M059J (cell line): ENCODE results near the gene MIEN1. TPM values are rescaled to one million over a fixed set of nuclear protein-coding genes. Genes with fewer than 3 reads are reported as not detected.
A peak's percentile ranks its signal among the peaks of the same experiment; 100 is the strongest.
"Not testable (repeated sequence)": the region's sequence is repeated elsewhere in the genome, so short reads cannot be mapped to it uniquely, and the experiment has no call there.

Experiments
- DNase-seq: peaks from one replicate; pipeline ENCODE4 v3.0.0-alpha.2; 2012; ENCODE audit warnings: low read depth
- total RNA-seq: library from RNA; depleted of rRNA; stranded (reverse); fragments of >200 nt; shearing (Covaris generic); gene quantifications from 2 replicates; pipeline ENCODE4 v1.2.3, GENCODE V29; 2014

The MIEN1 gene
- total RNA-seq, 1 experiment from 2014 or later: 89.4 TPM

DNA sequence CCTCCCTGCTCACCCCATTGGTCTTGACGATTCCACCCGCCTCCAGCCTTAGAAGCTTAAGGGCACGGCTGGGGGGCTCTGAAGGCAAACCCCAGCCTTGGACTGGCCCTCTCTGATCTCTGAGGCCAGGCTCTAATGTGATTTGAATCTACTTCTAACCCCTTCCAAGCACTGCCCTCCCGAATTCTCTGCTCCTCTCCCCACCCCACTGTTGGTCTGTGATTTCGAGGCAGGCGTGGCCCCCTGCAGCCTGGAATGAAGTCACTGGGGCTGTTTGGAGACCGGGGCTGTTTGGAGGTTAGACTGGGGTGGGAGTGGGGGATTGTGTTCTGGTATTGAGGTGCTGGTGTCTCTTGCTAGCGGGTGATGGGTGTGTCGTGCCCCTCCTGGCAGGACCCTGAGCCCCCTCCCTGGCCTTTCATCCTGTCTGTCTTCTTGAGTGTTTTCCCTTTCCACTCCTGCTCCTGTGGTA is 9.6 kb upstream of the MIEN1 start:
- DNase-seq: no peak

DNA sequence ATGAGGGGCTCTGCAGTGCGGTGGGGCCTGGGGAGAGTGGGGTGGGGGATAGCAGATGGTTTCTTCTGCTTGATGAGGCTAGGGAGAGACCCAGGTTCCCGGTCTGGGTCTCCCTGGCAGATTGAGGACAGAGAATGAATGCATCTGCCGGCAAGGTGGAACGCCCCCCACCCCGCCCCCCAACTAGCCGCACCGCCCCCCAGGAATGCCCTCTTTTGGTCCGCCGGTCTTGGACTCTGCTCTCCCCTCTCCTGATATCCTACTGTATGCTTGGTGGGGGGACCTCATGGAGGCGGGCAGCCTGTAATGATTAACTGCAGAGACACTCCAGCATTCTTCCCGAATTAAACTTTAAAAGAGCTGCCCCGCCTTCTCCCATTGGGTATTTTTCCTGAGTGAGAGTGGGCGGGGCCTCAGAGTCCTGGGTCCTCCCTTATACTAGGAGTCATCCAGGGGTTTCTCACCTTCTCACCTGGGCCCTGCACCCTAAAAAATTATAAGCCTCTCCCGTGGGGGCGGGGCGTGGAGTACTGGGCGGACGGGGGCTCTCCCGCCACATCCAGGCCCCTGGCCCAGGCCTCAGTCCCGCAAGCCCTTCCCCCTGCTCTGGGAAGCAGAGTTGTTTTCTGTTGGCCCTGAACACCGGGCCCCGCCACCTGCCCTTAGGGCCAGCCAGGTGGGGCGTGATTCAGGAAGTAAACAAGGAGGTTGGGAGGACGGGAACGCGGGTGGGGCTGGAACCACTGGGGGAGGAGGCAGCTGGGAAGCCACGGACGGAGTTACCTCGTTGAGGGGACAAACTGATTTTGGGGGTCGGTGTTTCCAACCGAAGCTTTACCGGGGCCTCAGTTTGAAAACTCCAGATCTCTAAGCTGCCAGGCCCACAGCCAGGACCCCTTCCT is 8.9 kb upstream of the MIEN1 start:
- DNase-seq: peak; percentile 64

DNA sequence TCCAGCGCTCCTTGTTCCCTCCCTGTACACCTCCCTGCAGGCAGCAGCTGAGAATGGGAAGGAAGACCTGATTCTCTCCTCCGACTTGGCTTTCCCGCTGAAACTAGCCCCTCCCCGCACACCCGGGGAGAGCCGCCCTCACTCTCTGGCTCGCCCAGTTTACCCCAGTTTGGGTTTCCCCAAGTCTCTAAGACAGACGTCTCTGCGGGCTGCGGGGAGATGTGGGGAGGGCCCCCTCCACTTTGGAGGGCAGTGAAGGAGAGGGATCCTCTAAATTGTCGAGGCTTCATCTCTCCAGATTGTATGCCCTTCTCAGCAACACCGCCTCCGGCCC is 8.2 kb upstream of the MIEN1 start:
- DNase-seq: no peak

DNA sequence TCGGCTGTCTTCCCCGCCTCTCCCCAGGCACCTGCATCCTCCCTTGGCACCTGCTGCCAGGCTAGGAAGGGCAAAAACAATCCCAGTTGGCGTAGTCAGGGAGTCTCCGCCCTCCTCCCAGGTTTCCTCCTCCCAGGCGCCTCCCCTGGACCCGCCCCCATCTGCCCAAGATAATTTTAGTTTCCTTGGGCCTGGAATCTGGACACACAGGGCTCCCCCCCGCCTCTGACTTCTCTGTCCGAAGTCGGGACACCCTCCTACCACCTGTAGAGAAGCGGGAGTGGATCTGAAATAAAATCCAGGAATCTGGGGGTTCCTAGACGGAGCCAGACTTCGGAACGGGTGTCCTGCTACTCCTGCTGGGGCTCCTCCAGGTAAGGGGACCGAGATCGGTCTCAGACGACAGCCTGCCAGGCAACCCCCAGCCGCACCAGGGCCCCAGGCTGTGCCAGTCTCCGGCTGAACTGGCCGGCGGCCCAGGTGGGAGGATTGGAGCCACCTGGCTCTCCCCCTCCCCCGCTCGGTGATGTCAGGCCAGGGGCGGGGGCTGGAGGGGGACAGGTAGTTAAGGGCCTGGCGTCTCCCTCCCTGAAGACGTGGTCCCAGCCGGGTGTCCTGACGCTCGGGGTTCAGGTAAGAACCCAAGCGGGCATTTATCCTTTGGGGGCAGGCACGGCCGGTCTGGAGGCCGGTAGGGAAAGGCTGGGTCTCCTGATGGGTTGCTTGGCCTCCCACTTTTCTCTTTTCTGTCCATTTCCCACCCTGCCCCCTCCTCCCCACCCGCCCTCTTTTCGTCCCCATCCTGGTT is 7.6 kb upstream of the MIEN1 start, which contains the start of gene GRB7:
Gene GRB7, plus strand, starts transcription at position 179 of the 808 bp plus-strand sequence. CDS start 4,364 bp downstream, outside the sequence.
- DNase-seq: no peak

DNA sequence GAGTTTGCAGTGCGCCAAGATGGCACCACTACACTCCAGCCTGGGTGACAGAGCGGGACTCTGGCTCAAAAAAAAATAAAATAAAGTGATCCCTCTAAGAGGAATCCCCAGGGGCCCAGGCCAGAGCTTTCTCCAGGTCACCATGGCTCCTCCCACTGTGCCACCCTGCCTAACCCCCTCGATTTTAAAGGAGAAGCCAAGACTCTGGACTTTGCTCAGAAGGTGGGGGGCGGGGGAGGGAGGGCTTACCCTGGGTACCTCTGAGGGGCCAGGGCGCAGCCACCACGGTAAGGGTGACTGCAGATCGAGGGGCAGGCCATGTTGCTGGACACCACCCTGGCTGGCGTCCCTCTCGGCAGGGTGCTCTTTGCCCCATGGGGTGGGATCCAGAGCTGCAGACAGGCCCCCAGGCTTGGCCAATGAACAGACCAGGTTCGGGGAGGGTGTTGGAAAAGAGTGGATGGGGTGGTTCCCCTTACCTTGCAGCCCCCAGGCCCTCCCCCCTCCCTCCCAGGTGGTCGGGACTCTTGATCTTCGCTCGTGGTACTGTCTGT is 7.0 kb upstream of the MIEN1 start:
- DNase-seq: no peak

DNA sequence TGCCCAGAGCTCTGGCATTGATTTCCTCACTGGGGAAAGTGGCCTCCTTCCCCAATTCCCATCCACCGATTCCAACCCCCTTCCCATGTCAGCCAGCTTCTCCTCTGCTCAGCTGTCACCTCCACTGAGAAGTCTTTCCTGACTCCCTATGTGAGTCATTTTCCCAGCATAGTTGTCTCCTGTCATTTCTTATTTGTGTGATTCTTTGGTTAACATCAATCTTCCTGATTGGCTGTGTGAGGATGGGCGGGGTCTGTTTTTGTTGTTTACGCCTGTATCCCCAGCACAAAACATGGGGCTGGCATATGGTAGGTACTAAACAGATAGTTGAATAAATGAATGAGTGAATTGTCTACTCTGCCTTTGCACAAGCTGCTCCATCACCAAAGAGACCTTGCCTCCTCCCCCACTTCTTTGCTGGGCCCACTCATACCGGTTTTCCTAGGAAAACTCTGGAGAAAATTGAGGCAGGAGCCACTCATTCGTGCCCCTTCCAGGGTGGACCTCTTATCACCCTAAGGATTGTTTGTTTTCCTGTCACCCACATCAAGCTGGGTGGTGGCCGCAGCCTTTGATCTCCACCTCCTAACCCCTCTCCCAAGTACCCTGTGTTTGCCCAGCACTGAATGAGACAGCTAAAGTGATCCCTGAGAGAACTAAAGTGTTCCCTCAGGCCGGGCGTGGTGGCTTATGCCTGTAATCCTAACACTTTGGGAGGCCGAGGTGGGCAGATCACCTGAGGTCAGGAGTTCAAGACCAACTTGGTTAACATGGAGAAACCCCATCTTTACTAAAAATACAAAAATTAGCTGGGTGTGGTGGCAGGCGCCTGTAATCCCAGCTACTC is 6.2 kb upstream of the MIEN1 start:
- peak; percentile 56 for DNase-seq

DNA sequence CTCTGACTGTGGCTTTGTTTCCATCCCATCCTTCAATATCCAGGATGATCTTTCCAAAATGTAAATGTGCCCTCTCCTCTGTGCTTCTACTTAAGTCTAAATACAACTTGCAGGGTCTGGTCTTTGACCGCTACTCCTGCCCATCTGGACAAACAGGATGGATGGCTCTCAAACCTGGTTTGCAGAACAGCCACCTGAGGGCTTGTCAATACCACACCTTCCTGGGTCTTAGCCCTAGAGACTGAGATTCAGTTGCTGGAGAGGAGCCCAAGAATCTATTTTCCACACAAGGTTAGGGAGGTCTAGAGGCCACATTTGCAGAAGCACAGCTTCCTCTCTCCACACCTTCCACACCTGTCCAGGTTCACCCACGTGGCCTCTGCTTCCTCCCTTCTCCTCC is 5.5 kb upstream of the MIEN1 start:
- DNase-seq: no peak

DNA sequence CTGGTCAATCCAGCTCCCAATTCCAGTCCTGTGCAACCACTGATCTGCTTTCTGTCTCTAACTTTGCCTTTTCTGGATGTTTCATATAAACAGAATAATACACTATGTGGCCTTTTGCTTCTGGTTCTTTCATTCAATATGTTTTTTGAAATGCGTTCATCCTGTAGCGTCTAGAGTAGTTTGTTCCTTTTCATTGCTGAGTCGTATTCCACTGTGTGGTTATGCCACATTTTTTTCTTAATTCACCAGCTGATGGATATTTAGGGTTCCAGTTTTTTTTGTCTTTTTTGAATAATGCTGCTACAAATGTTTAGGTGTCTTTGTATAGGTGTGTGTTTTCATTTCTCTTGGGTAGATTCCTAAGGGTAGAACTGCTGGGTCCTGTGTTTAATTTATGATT is 2.3 kb upstream of the MIEN1 start:
- DNase-seq: no peak

DNA sequence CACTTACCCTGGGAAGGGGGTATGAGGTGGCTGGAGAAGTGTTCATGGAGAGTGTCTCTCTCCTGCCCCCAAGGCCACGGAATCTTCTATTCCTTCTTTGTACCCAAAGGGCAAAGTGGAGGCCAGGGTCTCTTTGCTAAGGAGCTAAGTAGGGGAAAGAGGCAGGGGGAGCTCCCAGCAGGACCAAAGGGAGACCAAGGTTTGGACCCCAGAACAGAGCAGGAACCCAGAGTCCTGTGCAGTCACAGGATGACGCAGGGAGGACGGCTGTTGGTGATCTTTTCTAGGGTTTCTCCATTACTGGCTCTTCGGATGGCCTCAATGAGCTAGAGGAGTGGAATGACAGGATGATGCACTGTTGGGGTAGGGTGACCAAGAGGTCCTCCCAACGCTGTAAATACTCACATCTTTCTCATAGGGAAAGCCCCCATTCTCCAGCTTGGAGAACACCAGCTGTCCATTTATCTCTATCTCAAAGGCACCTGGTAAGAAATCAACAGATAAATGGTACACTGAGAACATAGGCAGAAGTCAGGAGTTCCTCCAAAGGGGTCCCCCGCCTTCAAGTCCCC is 966 bp downstream of the MIEN1 start:
- no peak for DNase-seq

DNA sequence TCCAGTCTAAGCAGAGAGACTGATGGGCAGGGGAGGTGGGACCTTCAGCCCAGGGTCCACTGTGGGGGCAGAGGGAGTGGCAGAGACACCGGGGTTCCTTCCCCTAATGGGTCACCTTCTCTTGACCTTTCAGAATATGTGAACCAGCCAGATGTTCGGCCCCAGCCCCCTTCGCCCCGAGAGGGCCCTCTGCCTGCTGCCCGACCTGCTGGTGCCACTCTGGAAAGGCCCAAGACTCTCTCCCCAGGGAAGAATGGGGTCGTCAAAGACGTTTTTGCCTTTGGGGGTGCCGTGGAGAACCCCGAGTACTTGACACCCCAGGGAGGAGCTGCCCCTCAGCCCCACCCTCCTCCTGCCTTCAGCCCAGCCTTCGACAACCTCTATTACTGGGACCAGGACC is 2.8 kb downstream of the MIEN1 start:
- DNase-seq: no peak

DNA sequence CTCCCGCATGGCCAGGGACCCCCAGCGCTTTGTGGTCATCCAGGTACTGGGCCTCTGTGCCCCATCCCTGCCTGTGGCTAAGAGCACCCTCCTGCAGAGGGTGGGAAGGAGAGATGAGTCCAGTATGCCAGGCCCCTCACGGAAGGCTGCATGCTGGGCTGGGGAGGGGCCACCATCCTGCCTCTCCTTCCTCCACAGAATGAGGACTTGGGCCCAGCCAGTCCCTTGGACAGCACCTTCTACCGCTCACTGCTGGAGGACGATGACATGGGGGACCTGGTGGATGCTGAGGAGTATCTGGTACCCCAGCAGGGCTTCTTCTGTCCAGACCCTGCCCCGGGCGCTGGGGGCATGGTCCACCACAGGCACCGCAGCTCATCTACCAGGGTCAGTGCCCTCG is 3.7 kb downstream of the MIEN1 start:
- no peak for DNase-seq

DNA sequence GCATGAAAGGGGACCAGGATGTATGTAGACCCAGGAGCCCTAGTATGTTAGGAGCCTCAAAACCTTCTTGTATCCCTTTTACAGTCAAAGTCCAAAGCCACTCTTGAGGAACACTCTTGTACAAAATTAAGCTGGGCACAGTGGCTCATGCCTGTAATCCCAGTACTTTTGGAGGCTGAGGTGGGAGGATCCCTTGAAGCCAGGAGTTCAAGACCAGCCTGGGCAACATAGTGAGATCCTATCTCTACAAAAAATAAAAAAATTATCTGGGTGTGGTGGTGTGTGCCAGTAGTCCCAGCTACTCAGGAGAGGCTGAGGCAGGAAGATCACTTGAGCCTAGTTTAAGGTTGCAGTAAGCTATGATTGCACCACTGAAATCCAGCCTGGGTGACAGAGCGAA is 4.4 kb downstream of the MIEN1 start:
- not testable (repeated sequence) for DNase-seq

DNA sequence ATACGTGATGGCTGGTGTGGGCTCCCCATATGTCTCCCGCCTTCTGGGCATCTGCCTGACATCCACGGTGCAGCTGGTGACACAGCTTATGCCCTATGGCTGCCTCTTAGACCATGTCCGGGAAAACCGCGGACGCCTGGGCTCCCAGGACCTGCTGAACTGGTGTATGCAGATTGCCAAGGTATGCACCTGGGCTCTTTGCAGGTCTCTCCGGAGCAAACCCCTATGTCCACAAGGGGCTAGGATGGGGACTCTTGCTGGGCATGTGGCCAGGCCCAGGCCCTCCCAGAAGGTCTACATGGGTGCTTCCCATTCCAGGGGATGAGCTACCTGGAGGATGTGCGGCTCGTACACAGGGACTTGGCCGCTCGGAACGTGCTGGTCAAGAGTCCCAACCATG is 5.6 kb downstream of the MIEN1 start:
- no peak for DNase-seq

DNA sequence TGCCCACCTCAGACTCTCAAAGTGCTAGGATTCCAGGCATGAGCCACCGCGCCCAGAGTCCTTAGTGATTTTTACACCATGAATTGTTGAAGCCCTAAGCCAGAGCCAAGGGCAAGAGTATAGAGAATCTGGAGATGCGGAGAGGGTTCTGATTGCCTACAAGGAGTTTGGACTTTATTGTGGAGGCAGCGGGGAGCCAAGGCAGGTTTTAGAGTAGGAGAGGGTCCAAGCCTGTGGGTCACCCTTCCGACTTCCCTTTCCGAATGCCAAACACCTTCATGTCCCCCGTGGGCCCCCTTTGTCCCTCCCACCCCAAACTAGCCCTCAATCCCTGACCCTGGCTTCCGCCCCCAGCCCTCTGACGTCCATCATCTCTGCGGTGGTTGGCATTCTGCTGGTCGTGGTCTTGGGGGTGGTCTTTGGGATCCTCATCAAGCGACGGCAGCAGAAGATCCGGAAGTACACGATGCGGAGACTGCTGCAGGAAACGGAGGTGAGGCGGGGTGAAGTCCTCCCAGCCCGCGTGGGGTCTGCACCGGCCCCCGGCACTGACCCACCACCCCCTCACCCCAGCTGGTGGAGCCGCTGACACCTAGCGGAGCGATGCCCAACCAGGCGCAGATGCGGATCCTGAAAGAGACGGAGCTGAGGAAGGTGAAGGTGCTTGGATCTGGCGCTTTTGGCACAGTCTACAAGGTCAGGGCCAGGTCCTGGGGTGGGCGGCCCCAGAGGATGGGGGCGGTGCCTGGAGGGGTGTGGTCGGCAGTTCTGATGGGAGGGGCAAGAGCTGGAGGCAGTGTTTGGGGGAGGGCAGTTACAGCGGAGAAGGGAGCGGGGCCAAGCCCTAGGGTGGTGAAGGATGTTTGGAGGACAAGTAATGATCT is 7.1 kb downstream of the MIEN1 start:
- no peak for DNase-seq

DNA sequence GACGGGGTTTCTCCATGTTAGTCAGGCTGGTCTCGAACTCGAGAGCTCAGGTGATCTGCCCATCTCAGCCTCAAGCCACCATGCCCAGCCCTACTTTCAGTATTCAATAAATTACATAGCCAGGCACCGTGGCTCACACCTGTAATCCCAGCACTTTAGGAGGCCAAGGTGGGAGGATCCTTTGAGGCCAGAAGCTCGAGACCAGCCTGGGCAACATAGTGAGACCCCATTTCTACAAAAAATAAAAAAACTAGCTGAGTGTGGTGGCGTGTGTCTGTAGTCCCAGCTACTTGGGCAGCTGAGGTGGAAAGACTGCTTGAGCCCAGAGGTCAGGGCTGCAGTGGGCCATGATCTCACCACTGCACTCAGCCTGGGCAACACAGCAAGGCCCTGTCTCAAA is 8.2 kb downstream of the MIEN1 start:
- DNase-seq: no peak

DNA sequence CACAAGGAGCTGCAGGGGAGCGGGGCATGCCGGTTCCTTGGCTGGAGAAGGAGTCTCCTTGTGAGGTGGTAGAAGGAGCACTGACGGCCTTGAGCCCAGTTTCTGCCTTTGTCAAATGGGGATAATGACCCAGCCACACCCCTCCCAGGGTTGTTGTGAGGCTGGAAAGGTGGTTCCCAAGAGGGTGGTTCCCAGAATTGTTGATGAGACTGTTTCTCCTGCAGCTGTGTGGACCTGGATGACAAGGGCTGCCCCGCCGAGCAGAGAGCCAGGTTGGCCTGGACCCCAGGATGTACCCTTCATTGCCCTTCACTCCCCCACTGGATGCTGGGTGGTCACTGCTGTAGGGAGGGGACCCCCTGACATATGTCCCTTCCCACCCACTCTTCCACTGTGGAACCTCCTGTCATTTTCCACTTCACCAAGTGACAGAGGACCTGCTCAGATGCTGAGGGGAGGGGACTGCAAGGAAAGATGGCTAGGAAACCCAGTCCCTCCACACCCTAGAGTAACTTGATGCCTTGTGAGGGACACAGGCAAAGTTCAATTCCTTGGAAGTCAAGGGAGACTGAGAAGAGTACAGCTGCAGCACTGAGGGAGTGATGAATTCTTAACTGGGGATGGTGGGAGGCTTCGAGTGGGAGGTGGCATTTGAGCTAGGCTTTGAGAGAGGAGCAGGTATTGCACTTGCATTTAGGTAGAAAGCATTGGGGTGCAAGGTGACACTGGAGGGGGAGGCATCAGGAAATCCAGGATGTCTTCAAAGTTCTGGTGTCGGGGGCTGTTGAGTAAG is 10.6 kb downstream of the MIEN1 start:
- DNase-seq: no peak

DNA sequence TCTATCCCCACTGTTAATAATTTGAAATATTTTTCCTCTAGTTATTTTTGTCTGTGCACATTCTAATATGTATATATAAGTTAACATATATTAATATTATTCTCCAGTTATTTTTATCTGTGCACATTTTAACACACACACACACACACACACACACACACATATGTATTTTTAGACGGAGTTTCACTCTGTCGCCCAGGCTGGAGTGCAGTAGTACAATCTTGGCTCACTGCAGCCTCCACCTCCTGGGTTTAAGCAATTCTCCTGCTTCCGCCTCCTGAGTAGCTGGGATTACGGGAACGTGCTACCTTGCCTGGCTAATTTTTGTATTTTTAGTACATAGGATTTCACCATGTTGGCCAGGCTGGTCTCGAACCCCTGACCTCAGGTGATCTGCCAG is 12.7 kb downstream of the MIEN1 start:
- no peak for DNase-seq

DNA sequence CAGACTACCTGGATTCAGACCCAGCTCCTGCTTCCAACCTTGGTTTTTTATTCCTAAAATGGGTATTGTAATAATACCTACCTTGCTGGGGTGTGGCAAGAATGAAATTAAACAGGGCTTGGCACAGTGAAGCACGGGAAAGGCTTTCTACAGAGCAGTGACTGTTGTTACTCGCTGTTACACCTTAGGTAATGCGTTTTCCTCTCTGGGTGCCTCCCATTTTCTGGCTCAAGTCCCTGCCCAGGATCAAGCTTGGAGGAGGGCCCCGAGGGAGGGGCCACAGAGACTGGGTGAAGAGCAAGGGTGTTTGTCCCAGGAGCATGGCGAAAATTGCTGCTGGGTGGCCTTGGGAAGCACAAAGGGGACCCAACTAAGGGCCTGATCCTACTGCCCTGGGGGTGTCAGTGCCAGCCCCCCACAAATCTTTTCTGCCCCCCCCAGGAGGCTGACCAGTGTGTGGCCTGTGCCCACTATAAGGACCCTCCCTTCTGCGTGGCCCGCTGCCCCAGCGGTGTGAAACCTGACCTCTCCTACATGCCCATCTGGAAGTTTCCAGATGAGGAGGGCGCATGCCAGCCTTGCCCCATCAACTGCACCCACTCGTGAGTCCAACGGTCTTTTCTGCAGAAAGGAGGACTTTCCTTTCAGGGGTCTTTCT is 13.3 kb downstream of the MIEN1 start:
- no peak for DNase-seq
